ENCODE results near the gene HSPA5.
A peak's percentile ranks its signal among the peaks of the same experiment; 100 is the strongest.
"Not testable (repeated sequence)": the region's sequence is repeated elsewhere in the genome, so short reads cannot be mapped to it uniquely, and the experiment has no call there.

The HSPA5 gene

DNA sequence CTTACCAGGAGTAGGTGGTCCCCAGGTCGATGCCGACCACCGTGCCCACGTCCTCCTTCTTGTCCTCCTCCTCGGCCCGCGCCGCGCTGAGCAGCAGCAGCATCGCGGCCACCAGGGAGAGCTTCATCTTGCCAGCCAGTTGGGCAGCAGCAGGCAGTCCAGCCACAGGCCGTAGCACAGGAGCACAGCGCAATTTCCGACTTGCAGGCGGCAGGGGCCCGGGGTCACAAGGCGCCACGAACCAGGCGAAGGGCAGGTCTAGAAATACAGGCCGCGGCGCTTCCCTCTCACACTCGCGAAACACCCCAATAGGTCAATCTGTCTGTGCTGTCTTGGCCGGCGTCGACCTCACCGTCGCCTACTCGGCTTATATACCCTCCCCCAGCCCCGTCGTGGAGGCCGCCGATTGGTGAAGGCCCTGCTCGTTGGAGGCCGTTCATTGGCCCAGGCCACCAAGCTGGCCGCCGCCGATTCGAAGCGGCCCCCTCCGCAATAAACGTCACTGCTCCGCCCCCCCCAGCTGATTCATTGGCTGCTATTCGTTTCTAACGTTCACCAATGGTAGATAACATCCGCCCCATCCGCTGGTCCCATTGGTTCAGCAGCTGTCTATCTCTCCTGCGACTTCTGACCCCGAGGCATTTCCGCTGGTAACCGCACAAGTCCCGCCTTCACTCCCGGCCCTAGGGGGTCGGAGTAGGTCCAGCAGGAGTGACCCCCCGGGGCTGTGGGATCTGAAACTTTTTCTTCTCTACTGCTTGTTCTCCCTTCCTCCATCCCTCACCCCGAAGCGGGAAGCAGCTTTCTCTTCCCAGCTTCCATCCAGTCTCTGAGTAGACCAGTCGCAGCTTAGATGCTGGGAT is at the start of gene HSPA5:
HSPA5 (minus strand) TSS at position 344 of the 863 bp plus-strand sequence; CDS start at position 127, 217 bp downstream.
- DNase-seq = peak; percentile 100

DNA sequence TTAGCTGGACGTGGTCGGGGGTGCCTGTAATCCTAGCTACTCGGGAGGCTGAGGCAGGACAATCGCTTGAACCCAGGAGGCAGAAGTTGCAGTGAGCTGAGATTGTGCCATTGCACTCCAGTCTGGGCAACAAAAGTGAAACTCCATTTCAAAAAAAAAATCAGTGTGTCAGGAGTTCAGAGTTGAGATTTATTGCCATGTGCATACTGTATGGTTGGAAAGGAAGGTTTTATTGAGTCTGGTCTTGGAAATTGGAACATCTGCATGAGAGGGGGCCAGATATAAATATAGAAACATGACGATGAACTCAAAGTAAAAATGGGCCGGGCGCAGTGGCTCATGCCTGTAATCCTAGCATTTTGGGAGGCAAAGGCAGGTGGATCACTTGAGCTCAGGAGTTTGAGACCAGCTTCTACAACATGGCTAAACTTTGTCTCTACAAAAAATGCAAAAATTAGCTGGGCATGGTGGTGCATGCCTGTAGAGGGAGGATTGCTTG is 45.8 kb upstream of the HSPA5 start:
- not testable (repeated sequence) for DNase-seq

DNA sequence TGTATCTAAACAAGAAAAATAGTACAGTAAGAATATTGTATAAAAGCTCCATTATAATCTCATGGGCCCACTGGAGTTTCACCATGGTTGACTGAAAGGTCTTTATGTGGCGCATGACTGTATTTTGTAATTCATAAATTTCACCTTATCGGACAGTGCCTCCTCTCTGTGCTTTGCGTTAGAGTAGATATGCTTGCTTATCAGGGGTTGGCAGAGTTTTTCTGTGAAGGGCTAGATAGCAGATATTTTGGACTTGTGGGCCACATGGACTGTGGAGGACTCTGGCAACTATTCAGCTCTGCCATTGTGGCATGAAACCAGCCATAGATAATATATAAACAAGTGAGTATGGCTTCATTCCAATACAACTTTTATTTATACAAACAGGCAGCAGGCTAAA is 43.7 kb upstream of the HSPA5 start:
- no peak for DNase-seq

DNA sequence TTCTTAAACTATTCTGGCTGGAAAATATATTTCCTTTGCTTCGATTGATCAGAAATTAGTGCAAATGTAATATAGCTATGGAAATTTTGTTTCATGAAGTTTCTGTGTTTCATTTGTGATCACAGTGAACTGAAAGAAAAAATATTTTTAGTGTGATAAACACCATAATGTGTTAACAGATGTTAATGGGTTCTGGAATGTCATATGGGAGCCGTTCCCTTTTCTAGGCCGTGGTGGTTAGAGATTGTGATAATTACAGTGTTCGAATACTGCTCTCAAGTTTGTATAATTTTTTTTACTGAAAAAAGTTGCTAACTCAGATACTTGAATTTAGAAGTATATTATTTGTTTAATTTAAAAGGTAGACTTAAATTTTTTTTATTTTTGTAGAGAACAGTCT is 39.8 kb upstream of the HSPA5 start:
- DNase-seq = no peak

DNA sequence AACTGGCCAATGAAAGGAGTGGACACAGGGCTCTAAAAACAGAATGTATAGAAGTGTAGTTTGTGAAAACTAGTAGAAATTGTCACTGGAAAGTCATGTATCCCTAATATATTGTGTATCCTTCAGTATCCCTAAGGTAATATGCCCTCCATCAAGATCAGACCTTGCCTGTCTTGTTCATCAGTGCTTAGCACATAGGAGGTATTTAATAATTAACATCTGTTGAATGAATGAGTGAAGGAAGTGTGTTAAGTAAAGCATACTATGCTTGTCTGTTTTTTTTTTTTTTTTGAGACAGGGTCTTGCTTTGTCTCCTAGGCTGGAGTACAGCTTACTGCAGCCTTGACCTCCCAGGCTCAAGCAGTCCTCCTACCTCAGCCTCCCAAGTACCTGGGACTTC is 36.3 kb upstream of the HSPA5 start:
- DNase-seq = no peak

DNA sequence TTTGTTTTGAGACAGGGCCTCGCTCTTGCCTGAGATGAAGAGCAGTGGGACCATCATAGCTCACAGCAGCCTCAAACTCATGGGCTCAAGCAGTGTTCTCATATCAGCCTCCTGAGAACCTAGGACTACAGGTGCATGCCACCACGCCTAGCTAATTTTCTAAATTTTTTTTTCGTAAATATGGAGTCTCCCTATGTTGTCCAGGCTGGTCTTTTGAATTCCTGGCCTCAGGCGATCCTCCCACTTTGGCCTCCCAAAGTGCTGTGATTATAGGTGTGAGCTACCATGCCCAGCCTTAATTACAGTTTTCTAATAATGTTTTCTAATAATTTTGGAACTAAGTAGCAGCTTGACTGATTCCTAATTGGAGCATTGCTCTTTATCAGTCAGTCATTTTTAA is 35.6 kb upstream of the HSPA5 start:
- DNase-seq = no peak

DNA sequence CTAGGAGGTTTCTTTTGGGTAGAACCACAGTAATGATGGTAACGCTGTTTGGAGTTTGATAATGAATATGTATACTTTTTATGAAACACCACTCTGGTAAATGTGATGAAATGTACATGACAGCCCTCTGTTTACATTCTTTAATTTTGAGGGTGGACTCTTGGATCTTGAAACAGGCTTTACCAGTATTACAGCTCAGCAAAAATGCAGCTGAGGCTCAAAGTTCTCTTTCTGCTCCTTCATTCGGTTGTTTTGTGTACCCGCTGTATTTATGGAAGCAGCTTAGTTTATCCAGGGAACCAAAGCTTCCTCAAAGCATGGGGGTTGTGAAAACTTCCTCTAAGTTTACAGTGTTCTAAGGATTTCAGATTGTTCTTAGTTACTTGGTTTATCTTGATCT is 31.6 kb upstream of the HSPA5 start:
- DNase-seq = no peak

DNA sequence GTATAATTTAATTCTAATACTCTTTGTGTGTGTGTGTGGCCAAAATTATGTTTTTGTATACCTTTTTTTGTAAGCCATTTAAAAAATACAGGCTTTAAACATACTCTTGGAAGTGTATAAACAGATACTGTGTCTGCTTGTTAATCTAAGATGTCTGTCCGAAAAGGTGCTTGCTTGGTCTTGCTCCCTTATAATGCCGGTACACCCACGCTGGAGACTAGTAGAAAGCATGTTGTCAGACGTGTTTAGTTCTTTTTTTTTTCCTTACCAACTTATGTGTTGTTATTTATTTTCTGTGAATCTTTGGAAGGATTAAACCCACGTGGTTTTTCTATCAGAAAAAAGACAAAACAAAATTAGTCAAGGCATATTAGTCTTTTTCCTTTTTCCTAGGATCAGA is 29.9 kb upstream of the HSPA5 start:
- no peak for DNase-seq

DNA sequence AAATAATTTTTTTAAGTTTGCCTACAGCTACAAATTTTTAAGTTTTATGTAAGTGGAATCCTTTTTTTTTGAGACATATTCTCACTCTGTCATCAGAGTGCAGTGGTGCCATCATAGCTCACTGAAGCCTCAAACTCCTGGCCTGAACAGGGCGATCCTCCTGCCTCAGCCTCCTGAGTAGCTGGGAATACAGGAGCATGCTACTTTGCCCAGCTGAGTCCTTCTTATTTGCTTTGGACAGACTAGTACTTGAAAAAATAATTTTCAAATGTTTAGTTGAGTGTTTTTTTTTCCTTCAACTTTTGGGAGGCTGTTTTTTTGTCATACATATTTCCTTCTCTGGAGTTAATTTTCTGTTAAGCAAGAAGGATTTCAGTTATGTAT is 27.9 kb upstream of the HSPA5 start:
- DNase-seq = no peak

DNA sequence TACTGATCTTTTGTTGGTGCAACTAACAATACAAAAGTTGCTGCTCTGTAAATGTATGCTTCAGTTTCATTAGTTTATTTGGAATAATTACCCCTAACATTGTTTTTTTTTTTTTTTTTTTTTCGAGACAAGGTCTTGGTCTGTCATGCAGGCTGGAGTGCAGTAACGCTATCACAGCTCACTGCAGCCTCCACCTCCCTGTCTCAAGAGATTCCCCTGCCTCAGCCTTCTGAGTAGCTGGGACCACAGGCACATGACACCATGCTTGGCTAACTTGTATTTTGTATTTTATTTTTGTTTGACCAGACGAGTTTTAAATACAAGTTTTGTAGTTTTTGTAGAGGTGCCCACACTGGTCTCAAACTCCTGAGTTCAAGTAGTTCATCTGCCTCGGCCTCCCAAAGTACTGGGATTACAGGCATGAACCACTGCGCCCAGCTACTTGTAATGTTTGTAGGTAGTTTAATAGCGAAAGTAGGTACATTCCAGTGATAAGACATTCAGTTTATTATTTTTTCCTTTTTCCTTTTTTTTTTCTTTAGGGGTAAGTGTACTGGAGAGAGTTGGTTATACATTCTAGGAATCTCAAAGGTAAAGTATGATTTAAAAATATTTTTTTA is 27.4 kb upstream of the HSPA5 start:
- DNase-seq = no peak

DNA sequence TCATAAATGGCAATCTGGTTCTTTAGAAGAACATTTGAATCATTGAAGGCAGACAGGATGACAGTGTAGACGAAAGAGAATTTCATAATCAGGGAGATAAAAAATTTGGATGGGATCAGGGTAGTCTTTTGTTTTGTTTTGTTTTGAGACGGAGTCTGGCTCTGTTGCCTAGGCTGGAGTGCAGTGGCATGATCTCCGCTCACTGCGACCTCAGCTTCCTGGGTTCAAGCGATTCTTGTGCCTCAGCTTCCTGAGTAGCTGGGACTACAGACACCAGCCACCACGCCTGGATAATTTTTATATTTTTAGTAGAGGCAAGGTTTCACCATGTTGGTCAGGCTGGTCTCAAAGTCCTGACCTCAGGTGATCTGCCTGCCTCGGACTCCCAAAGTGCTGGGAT is 22.9 kb upstream of the HSPA5 start:
- not testable (repeated sequence) for DNase-seq

DNA sequence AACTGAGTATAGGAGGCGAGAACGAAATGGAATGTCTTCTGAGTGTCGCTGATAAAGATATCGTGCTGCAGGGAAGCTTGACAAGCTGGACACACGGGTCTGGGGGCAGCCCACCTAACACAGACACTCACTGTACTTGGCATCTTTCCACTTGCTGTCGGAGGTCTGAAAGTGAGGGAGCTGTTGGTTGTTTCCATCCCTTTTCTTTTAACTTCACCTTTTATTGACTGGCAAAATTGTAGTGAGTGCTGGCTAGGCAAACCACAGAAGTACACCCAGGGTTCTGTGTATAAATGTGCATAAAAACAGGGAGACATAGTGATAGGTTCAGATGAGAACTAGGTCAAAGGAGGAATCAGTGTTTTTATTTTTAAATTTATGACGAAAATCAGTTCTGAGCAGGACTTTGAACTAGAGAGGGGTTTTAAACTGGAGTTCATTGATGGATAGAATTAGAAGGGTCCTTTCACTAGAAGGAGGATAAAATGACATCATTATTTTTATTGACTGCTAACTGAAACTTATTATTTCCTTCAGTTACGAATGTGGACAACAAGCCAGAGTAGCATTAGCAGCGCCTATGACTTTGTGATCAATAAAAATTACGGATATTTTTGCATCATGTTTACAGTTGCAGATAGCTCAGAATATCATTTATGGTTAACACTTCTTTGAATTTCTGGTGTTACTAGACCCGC is 21.3 kb upstream of the HSPA5 start:
- DNase-seq = no peak

DNA sequence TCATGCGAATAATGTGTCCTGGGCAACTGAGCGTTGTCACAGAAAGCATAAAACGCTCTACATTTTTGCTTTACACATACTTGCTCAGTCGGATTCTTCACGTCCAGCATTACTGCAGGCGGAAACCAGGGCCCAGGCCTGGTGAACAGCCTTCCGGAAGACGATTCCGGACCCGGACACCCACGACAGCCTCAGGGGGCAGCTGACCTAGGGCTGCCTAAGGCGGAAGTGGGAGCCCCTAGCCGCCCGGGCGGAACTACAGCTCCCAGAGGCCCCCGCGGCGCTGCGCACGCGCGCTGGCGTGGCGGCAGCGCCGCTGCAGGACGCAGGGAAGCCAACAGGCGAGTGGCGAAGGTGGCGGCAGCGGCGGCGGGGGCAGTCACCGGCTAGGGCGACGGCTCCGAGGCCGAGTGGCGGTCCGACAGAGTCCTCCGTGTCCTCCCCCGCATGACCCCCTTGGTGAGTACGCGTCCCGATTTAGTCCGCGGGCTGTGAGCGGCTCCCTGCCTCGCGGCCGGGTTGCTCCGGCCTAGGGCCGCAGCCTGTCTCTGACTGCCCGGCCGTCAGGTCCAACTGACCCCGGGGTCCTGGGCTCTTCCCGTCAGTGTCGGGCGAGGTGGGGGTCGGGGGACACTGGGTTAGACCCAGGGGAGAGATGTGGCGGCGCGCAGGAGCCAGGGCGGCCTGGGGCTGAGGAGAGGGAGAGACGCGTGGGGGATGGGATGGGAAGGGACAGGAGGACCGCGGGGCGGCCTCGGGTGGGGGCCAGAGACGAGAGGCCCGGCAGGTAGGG is 20.6 kb upstream of the HSPA5 start, which contains the start of gene GAPVD1:
GAPVD1 (plus strand) TSS at position 326 of the 793 bp plus-strand sequence. CDS start 37,096 bp downstream, outside the sequence.
- DNase-seq = peak; percentile 94

DNA sequence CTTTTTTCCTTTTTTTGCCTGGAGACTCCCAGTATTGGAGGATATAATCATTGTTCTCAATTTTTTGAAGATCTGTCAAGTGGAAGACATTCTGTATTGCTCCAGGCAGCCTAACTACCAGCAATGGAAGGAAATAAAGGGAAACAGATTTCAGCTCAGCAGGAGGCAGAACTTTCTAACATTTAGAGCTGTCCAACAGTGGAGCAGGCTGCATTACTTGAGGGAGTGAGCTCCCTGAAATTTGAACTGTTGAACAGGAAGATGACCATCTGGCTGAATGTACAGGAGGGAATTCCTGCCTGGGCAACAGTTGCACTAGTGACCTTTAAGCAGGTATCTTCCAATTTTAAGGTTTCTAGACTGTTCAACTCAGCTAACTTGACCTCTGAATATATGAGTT is 19.4 kb upstream of the HSPA5 start:
- no peak for DNase-seq

DNA sequence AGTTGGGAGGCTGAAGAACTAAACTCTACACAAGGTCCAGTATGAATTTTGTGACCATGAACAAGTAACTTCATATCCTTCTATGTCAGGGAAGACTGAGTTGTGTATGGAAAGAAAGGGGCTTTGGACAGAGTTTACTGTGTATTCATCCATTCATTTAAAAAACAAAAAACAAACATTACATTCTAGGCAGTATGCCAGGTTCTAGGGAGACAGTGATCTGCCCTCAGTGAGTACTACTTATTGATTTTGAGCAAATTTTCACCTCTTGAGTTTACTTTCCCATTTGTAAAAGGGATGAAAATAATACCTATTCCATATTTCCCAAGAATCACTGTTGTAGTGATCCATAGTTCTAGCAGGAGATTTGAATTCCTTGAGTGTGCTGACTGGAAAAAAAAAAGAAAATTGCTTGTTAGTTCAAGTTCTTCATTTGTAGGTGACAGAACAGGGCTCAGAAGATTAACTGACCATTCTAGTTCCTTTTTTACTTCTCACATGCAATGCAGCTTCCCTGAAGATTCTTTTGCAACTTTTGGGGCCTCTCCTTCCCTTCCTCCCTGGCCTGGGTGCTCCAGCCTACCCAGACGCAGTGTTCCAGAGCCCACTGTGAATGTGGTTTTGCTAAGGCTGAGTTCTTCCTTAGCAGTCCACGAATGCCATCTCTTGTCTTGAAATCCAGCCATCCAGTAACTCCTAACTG is 17.8 kb upstream of the HSPA5 start:
- DNase-seq = peak; percentile 39

DNA sequence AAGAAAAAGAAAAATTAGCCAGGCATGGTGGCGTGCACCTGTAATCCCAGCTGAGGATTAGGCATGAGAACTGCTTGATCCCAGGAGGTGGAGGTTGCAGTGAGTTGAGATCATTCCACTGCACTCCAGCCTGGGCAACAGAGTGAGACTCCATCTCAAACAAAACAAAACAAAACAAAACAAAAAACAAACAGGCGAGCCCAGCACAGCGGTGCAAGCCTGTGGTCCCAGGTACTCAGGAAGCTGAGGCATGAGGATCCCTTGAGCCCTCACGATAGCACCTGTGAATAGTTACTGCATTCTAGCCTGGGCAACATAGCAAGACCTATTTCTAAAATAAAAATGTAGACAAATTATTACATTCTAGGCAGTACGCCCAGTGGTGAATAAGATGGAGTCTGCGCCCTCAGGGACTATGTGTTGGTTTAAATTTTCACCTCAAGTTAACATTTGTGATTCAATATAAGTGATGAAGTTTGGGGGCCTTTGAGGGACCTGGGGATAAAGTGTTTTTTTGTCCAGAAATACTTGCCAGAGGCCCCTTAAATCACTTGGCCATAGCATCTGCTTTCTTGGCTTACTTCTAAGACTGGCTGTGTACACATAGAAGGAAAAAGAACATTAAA is 17.1 kb upstream of the HSPA5 start:
- DNase-seq = no peak

DNA sequence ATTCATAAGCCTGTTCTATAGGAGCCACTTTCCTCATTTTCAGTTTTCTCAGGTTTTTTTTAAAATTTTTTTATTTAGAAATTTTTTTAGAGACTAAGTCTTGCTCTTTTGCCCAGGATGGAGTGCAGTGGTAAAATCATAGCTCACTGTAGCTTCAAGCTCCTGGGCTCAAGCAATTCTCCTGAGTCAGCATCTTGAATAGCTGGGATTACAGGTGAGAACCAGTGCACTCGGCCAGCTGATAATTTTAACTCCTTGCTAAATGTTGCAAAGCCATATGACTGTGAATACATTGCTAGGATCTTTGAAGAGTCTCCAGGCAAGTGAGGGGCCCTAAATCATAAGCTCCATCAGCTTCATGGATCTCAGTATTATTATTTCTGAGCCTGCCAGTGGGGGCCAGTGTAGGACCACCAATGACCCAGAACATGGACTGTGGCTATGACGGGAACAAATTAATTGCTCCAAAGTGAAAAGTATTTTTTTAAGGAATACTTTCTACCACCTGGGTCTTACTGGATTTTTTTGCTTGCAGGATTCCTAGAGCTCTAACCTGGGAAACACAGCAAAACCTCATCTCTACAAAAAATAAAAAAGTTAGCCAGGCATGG is 14.7 kb upstream of the HSPA5 start:
- peak; percentile 15 for DNase-seq

DNA sequence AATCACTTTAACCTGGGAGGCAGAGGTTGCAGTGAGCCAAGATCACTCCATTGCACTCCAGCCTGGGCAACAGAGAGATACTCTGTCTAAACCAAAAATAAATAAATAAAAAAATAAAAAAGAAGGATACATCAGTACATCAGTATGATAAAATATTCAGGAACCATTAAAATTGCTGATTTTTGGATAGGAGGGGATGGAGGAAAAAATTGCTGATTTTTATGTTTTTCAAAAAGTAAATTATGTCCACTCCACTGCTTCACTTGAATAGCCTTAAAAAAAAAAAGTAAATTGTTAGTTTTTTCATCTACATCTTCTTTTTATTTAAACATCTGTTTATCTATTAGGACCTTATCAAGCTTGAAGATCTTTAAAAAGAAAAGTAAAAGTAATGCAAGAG is 13.1 kb upstream of the HSPA5 start:
- DNase-seq = no peak

DNA sequence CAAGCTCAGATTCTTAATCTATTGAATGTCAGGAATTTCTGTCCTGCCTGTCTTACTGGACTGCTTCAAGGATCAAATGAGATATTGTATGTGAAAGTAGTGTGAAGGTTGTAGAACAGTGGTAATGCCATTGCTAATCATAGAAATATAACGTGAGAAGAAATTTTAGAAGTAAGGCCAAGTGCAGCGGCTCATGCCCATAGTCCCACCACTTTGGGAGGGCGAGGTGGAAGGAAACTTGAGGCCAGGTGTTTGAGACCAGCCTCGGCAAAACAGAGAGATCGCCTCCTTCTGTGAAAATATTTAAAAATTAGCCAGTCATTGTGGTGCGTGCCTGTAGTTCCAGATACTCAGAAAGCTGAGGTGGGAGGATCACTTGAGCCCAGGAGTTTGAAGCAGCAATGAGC is 5.1 kb upstream of the HSPA5 start:
- no peak for DNase-seq

DNA sequence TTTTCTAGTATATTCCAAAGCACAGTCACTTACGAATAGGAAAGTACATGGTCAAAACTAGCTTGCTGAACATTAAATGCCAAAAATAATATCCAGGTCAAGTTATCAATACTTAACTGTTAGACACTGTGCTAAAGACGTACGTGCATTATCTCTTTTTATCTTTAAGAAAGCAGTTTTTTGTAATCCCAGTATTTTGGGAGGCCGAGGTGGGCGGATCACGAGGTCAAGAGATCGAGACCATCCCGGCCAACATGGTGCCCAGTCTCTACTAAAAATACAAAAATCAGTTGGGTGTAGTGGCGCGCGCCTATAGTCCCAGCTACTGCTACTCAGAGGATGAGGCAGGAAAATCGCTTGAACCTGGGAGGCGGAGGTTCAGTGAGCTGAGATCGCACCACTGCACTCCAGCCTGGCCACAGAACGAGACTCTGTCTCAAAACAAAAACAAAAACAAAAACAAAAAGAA is 2.7 kb upstream of the HSPA5 start:
- DNase-seq = no peak
